Measurements from ENCODE around the gene QRFP. TPM values are rescaled to one million over a fixed set of nuclear protein-coding genes. Genes with fewer than 3 reads are reported as not detected.

QRFP gene
- total RNA-seq, 1 donor from 2014 or later = not detected

DNA sequence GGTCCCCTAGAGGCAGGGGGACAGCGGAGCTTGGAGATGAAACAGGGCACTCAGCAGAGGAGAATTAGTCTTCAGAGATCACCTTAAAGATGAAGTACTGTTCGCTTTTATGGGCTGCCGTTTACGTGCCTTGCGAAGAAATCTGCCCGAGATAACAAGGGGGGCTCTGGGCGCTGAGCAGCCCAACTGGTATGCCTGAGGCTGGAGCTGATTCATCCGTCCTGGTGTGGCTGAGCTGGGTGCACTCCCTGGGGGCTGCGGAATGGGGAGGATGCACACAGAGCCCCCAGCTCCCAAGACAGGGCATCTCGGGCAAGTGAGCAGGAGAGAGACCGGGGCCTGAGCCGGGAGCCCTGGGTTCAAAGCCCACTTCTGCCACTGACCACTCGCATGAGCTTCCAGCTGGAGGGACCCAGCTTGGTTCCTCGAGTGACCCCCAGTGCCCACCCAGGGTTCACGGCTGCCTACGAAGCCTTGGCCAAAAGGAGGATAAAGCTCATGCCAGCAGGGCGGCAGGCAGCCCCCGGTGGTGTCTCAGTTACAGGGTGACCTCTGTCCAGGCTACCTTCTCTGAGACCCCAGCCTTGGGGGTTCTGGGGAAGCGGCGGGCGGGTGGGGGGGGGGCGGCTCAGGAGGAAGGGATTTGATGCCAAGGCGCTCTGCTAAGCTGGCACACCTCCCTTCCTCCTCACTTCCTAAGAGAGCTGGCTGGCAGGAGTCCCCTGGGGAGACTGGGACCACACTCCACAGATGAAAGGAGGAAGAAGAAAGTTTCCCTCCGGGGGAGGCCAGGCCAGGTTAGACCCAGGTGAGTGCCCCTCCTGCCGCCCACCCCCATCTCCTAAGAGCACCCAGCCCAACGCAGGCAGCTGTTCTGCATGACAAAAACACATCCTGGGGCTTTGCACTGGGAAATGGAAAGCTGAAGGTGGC, 36.8 kb upstream of the QRFP start:
- DNase-seq (ENCODE audit: low spot score) = no peak

DNA sequence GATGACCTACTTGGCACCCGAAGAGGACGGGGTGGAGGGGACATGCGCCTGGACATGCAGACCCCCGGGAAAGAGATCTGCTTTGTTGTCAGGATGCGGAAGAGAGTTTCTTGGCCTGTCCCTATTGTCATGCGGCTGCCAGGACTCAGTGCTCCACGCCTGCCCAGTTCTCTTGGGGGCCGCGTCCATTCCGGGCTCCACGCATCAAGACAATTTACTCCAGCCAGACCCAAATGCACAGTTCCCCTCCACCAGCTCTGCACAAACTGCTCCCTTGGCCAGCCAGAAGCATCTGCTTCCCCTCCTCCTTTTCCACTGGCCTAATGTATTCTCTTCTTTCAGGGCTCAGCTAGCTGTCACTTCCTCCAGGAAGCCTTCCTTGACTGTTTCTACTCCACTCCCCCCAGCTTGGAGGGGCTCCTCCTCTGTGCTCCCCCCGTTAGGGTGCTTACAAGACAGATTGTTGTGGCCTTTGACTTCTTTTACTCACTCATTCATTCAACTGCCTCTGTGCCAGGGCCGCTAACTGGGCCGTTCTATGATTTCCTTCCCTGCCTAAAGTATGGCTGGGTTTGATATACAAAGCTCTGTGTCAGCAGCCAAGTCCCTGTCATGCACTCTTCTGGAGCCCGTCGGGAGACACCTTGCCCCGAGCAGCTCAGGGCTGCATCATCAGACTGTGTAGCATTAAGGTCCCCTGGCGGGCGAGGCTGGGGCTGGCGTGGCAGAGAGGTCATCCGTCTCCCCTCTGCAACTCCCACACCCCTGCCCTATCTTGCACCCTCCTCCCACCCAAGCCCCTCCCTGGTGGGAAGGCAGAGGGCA, 35.9 kb upstream of the QRFP start:
- no peak for DNase-seq (ENCODE audit: low spot score)

DNA sequence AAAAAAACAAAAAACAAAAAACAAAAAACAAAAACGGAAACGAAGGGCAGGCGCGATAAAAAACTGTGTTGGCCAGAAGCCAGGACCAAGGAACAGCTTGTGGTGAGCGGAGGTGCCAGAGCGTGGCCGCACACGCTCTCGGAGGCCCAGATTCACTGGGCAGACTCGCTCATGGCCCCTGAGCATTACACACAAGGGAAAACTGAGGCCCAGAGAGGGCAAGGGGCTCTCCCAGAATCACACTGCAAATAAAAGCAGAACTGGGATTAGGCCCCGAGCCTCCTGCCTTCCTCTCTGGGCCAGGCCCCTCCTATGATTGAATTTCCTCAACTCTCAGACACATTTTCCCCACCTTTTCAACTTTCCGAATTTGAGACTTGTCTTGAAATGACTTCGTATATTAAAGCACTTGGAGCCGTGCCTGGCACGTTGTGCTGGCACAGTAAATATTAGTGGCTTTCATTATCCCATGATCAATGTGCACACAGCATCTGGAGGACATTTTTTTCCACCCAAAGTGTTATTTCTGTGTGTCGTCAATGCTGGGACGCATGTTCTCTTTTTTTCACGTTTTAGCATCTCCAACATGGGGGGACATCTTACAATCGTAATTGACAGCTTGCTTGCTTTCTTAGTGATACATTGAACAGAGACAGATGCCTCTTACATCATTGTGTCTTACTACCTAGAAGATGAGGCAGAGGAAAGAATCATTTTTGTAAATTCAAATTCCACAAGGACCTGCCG, 35.1 kb upstream of the QRFP start:
- no peak for DNase-seq (ENCODE audit: low spot score)

DNA sequence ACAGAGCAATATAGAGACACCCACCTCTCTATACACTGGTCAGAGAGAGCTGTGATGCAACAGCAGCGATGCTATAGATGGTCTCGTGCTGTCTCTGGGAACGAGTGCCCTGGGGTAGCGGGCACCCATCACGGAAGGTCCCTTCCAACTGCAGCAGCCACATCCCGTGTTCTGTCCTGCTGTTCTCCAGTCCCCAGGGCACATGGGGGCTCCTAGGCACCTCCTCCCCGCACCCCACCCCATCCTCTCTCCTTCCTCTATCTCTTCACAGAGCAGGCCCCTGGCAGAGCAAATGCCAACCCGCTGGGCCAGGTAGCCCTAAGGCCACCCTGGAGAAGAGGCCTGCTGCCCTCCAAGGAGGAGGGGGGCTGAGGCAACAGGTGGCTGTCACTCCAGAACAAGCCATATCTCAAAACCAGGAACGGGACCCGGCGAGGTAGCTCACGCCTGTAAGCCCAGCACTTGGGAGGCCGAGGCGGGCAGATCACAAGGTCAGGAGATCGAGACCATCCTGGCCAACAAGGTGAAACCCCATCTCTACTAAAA, 34.3 kb upstream of the QRFP start:
- DNase-seq (ENCODE audit: low spot score) = no peak

DNA sequence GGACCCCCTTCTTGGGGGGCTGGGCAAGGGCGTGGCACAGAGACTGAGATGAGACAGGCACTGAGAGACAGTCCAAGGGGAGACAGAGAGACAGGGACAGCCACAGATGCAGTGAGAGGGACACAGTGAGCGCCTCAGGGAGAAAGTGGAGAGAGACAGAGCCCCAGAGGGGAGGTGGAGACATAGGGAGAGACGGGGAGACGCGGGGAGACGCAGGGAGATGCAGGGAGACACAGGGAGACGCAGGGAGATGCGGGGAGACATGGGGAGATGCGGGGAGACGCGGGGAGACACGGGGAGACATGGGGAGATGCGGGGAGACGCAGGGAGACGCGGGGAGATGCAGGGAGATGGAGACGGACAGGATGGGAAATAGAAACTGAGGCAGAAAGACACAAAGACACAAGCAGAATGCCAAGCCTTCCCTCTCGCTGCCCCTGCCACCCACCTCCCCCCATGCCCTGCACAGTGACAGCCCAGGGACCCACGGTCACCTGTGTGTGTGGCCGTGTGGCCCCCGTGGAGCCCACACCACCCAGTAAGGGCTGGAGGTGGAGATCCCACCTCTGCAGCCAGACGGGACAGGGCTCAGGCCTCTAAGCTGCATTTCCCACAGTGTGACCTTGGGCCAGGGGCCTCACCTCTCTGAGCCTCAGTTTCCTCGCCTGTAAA, 33.7 kb upstream of the QRFP start:
- no peak for DNase-seq (ENCODE audit: low spot score)

DNA sequence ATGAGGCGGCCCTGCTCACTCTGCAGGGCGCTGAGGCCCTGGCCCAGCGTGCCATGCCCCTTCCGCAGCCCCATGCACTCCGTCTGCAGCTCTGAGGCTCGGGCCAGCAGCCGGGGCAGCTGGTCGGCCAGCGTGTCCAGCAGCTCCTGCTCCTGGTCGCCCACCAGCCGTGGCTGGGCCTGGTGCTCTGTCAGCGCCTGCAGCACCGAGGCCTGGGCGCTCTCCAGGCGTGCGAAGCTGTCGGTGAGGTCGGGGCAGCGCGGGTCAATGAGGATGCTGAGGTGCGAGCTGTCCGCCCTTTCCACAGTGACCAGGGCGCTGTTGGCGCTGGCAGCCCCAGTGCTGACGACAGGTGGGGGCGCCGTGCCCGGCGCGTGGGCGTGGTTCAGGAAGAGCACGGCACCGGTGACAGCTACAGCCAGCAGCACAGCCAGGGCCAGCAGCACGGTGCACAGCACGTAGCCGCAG, 33.0 kb upstream of the QRFP start:
- no peak for DNase-seq (ENCODE audit: low spot score)

DNA sequence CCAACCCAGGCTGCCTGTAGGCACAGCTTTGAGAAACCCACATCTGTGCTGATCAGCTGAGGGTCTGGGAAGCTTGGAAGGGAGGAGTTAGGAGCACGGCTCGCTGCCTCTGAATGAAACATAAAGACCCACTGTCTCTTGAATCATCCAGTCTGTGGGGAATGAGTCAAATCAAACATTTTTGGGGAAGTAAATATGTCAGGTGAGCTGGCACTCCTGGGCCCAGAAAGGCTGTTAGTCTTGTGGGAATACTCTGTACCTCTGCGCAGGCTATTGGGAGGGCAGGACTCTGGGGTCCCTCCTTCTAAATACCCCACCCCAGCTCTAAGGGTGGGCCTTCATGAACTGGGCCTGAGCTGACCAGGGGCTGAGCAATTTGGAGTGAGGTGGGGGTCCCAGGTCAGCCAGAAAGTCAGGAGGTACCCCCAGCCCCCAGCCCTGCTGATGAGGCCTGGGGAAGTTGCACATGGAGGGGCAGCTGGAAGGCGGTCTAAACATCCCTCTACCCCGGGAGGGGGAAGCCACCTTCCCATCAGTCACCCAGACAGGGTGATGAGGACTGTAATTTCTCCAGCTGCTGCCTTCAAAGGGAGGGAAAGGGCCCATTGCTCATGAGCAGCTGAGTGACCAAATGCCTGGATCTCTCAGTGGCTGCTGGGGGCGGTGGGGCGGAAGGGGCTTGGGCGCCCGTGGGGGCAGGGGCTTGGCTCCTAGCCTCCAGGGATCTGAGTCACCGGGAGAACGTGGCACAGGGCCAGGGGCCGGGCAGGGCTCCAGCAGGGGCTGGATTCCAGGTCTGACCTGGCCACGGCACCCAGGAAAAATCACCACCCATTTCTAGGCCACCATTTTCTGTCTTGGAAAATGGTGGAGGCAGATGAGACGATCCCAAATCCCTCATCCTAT, 31.6 kb upstream of the QRFP start:
- no peak for DNase-seq (ENCODE audit: low spot score)

DNA sequence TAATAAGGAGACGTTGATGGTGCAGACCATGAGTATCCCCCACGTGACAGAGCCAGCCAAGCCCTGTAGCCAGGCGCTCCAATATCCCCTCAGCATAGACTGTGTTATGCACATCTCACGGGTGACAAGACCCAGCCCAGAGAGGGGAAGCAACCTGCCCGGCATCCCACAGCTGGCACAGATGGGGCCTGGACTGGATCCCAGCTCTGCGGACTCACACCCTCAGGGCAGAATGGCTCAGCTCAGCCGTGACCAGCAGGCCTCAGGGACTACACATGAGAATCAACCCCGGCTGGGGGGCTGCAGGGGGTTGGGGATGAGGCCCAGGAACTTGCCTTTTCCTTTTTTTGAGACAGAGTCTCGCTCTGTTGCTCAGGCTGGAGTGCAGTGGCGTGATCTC, 30.7 kb upstream of the QRFP start:
- DNase-seq (ENCODE audit: low spot score) = no peak

DNA sequence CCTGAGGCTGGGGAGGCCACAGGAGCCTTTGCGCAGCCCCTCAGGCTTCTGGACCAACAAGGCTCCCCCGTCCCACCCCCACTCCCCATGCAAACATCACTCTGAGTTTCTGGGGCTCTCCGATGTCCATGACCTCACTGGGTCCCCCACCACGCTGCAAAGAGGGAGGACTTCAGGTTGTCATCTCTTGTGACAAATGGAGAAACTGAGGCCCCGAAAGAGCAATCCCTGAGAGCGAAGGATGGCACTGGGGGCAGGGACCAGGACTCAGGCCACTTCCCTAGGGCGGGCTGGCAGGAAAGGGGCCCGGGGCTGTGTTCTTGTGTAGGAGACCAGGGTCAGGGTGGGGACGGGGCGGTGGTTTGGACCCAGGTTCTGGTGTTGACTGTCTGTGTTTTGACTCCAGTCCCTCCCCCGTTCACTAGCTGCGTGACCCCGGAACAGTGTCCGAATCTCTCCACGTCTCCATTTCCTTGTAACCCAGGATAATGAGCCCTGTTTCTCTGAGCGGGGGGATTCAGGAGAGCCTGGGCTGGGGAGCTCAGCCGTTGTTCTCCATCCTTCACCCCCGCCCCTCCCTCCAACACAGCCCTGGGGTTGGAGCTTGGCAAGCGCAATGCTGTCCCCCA, 28.6 kb upstream of the QRFP start:
- no peak for DNase-seq (ENCODE audit: low spot score)

DNA sequence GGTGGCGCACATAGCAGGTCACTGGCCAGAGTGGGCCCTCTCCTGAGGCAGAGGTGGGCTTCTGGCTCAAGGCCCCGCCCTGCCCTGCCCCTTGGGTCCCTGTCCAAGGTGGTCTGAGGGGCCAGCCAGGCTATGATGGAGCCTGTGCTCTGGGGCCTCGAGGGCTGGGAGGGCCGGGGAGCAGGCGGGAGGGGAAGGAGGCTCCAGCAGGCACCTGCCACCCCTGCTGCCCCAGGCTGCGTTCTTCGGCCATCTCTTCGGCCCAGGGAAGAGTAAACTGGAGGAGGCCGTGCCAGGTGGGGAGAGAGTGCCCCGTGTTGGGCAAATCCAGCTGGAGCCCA, 27.8 kb upstream of the QRFP start:
- DNase-seq (ENCODE audit: low spot score) = no peak

DNA sequence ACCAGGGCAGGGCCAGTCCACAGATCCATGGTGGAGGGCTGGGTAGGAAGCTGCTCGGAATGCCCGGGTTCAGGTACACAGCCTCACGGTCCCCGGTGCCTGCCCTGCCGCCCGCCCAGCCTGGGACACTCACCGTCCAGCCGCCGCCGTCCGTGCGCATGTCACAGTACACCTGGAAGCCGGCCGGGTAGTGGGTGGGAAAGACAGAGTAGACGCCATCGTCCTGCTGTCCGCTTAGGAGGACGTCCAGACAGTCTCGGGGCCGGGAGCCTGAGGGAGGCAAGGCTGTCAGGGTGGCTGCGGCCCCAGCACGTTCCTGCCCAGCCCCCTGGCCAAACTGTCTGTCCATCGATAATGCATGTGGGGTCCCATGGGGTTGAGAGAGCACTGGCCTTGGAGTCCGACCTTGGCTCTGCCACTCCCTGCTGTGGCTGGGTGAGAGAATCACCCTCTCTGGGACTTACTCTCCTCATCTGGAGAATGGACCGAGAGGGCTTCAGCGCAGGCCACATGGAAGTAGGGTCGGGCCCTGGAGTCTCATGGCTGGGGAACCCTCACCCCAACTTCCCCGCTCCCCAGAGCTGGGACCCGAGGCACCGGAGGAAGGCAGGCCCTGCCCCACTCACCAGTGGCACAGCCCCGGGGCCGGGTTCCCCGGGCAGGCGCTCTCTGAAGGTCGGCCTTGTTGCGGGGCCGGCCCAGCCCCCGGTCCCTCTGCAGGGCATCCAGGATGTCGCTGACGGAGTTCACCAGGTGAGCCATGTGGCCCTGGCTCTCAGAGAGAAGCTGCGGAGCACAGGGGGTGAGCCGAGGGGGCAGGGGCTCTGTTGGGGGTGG, 27.2 kb upstream of the QRFP start:
- no peak for DNase-seq (ENCODE audit: low spot score)

DNA sequence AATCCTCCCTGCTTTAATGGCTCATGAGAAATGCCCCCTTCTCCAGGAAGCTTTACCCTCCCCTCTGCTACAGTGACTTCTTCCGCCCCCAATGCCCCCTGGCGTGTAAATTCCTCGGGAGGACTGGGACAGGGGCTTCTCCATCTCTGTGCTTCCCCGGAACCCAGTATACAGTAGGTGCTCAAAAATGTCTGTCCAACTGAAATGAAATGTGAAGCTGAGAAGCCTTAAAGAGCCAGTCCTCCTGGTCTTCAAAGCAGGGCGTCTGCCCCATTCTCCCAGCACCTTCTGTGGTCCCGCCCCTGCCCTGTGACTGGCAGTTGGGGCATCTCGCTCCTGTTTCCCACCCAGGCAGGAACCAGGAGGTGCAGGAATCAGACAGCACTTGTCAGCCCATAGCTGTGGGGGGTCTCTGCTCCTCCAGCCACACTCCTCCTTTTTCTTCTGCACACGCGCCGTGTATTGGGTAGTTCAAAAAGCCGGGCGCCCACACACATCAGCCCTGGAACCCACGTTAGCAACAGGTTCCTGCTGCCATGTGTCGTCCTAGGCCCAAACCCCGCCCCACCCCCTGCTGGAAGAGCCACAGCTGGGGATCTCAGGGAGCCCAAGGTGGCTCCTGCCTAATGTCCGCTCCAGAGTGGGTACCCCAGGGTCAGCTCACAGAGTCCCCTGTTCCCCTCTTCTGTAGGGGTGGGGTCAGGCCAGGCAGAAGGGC, 26.4 kb upstream of the QRFP start:
- DNase-seq (ENCODE audit: low spot score) = no peak

DNA sequence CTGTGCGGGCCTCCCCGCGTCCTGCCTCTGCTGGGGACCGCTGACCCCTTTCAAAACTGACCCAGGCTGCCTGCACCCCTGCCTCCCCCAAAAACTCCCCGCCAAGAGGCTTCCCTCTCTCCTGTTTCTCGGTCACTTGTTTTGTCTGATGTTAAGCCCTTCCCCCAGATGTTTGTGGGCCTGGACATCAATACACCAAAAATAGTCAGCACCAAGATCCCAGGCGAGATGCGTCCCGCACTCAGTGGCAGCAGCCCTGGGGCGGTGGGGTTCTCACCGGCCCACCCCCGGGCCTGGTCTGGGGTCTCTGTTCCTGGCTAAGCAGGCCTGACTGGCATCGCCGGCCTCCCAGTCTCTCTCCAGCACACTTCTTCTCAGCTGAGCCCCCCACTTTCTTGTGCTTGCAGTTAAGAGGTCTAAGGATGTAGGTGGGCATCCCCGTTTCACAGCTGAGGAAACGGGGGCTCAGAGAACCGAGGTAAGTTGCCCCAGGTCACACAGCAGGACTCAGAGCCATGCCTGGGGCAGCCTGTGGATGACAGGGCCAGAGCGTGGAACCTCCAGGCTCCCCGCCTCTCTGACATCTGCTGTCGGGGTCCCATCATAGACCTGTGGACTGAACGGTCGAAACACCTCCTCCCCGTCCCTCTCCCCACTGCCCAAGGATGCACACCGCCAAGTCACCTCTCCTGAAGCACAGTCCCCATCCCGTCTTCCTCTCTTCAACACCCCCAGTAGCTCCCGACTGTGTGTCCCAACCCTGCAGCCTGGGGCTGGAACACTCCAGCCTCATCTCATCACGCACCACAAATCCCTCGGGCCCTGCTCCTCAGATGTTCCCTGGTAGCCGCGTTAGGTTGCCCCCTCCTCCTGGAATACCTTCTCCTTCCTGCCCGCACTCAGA, 25.6 kb upstream of the QRFP start:
- DNase-seq (ENCODE audit: low spot score) = no peak

DNA sequence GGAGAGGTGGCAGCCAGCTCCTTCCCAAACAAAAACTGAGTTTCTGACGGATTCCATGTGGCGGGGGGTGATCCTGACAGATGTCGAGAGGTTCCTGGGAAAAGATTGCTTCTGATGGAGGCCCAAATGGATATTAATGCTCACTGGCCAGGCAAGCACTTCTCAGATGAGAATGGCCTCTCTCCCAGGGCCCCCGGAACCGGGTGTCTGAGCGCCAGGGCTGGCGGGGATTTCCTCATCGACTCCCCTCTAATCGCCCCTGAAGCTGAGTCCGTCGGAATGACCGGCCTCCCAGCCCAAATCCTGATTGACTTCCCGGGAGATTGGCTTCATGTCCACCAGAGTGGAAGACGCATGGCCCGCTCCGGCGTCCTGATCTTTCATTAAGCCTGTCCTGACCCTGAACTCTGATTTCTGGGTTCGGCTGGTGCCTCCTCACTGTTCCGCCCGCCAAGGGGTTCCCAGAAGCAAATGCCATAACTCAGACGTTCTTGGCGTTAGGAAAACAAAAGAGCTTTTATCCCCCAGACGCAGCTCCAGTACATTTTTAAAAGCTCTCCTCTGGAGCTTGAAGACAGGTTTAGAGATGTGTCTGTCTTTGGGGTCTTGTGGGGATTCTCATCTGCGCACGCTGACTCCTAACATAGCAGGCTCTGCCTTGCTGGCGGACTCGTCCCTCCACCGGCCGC, 24.8 kb upstream of the QRFP start:
- no peak for DNase-seq (ENCODE audit: low spot score)

DNA sequence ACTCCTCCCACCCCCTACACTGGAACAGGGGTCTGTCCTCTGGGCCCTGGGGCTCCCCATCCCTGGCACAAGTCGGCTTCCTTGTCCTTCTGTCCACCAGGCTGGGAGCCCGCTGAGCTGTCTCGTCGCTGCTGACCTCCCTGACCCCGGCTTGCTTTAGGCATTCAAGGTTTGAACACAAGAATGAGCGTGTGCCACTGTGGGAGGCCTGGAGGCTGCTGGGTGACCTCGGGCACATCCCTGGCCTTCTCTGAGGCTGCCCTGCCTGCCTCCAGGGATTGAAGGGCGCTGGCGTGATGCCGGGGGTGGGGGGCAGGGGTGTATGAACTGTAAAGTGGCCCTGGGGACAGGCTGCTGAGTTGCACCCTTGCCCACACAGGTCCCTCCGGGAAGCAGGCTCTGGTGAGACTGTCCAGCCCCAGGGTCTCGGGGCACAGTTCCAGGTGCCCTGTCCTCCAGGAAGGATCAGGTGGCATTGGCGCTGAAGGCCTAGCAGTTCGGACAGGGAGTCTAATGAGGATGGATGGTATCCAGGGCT, 24.2 kb upstream of the QRFP start:
- DNase-seq (ENCODE audit: low spot score) = no peak

DNA sequence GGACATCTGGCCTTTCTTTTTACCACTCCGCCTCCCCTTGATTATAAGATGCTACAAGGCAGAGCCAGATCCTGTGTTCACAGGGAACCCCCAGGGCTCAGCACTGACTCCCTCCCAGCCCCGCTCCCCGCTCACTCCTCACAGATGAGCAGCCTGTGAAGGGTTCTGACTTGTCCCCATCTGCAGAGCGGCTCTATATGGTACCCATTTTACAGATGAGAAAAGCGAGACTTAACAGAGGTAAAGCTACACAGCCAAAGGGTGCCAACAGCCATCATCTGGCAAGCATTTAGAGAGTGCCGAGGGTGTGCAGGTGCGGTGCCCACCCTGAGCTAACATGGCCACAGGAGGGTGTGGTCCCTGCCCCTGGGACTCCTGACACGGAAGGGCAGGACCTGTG, 23.6 kb upstream of the QRFP start:
- no peak for DNase-seq (ENCODE audit: low spot score)

Measured in ureter (tissue), 1 donor.